Endothelial cell of umbilical vein (primary cell): ENCODE measurements around the gene KCNH6. TPM values are rescaled to one million over a fixed set of nuclear protein-coding genes. Genes with fewer than 3 reads are reported as not detected.

Experiments used
- BruUV-seq: library from RNA; stranded (reverse); fragments of 400-500 nt; replicated peaks from 2 replicates; lab custom pipeline; 2021; lab: Mats Ljungman, UMichigan
- CTCF ChIA-PET: fragments of 300-600, 350-600 bp; sonication (Branson Sonifier 250); formaldehyde crosslinking; loops from one replicate; lab custom pipeline; 2021; ENCODE audit warnings: antibody characterized with exemption, inconsistent platforms; lab: Charles Lee
- POLR2A ChIA-PET: fragments of 300-600, 350-600 bp; sonication (Branson Sonifier 250); formaldehyde crosslinking; loops from one replicate; lab custom pipeline; 2021; ENCODE audit warnings: antibody characterized with exemption, inconsistent platforms; lab: Charles Lee
- DNase-seq: peaks from one replicate; pipeline ENCODE4 v3.0.0-alpha.2; 2011; ENCODE audit warnings: low read depth, low spot score
- FAIRE-seq: peaks from 2 replicates; lab custom pipeline; 2011; peaks lifted over from hg19 to GRCh38; lab: Jason Lieb, UNC
- H2AFZ ChIP-seq: 2 replicates; pipeline ENCODE4 v1.6.0; 2012; ENCODE audit warnings: low read depth, low read length, control low read depth, inconsistent platforms
- H3K27ac ChIP-seq: 2 replicates; pipeline ENCODE4 v1.5.1; 2011; ENCODE audit warnings: low read depth, mild to moderate bottlenecking, control low read depth, low read length, moderate library complexity; ENCODE audit not compliant: insufficient read depth
- H3K27me3 ChIP-seq, 2 experiments: 2 replicates each; pipeline versions ENCODE4 v1.6.0 to v1.6.1; 2011; ENCODE audit warnings: low read length in 2 of 2, mixed read lengths in 1 of 2; ENCODE audit not compliant: control insufficient read depth in 2 of 2, insufficient read depth in 2 of 2
- H3K36me3 ChIP-seq, 2 experiments: 2 replicates in 1 of 2; 3 replicates in 1 of 2; pipeline ENCODE4 v1.5.1; 2011; ENCODE audit warnings: low read length in 2 of 2, mild to moderate bottlenecking in 1 of 2, moderate library complexity in 1 of 2; ENCODE audit not compliant: control insufficient read depth in 2 of 2, insufficient read depth in 2 of 2; ENCODE audit errors: extremely low read depth in 1 of 2
- H3K4me1 ChIP-seq: 3 replicates; pipeline ENCODE4 v1.5.1; 2011; ENCODE audit warnings: mild to moderate bottlenecking, low read length; ENCODE audit not compliant: control insufficient read depth, insufficient read depth; ENCODE audit errors: extremely low read depth
- H3K4me2 ChIP-seq: 2 replicates; pipeline ENCODE4 v1.6.1; 2011; ENCODE audit warnings: low read length, control low read depth, mixed read lengths; ENCODE audit not compliant: insufficient read depth
- H3K4me3 ChIP-seq, 3 experiments: fragments of 200-600 bp in 1 of 3; sonication (generic), shearing (Covaris generic) in 1 of 3; replicated peaks in 1 of 3; 2 replicates each; pipeline ENCODE4 v1.5.1; 2011 to 2016; ENCODE audit warnings: control low read depth in 3 of 3, low read length in 3 of 3, mild to moderate bottlenecking in 2 of 3, inconsistent platforms in 1 of 3, low read depth in 1 of 3, moderate library complexity in 1 of 3; ENCODE audit not compliant: insufficient read depth in 1 of 3
- H3K79me2 ChIP-seq: 2 replicates; pipeline ENCODE4 v1.6.0; 2012; ENCODE audit warnings: low read length, inconsistent platforms; ENCODE audit not compliant: control insufficient read depth, insufficient read depth
- H3K9ac ChIP-seq: replicated peaks from 2 replicates; pipeline ENCODE3; 2011; ENCODE audit warnings: low read length, control low read depth; ENCODE audit not compliant: insufficient read depth; ENCODE audit errors: extremely low read depth
- H3K9me1 ChIP-seq: replicated peaks from 3 replicates; pipeline ENCODE4 v1.6.0; 2011; ENCODE audit warnings: mild to moderate bottlenecking, low read length; ENCODE audit not compliant: control insufficient read depth, insufficient read depth; ENCODE audit errors: extremely low read depth
- H3K9me3 ChIP-seq: replicated peaks from 2 replicates; pipeline ENCODE4 v1.5.1; 2012; ENCODE audit warnings: low read length, inconsistent platforms; ENCODE audit not compliant: control insufficient read depth, insufficient read depth
- H4K20me1 ChIP-seq: replicated peaks from 2 replicates; pipeline ENCODE3; 2011; ENCODE audit warnings: mild to moderate bottlenecking, low read length; ENCODE audit not compliant: control insufficient read depth, insufficient read depth; ENCODE audit errors: extremely low read depth
- EZH2 ChIP-seq: IDR thresholded peaks from 2 replicates; pipeline ENCODE4 v1.6.1; 2012; ENCODE audit warnings: borderline replicate concordance, low read depth, mild to moderate bottlenecking, moderate library complexity, low read length, inconsistent platforms; ENCODE audit not compliant: severe bottlenecking
- MYC ChIP-seq: IDR thresholded peaks from one replicate; pipeline ENCODE4 v1.6.1; 2011; ENCODE audit warnings: mild to moderate bottlenecking, low read depth, low read length
- dilution Hi-C: fragments of 300-500 bp; cut with MboI; formaldehyde crosslinking; loops from one replicate; pipeline ENCODE4 v1.15.0; 2019; ENCODE audit warnings: low sequenced_read_pairs; ENCODE audit not compliant: extremely low pct_ligation_motif_present
- intact Hi-C: fragments of 100-400 bp; cut with micrococcal nuclease; formaldehyde crosslinking; loops from one replicate; pipeline ENCODE4 v1.10.0; 2022
- polyA plus RNA-seq, 4 experiments: library from polyadenylated mRNA; depleted of rRNA in 3 of 4; stranded (reverse) in 3 of 4; unstranded in 1 of 4; fragments of >200 nt; gene quantifications; 2 replicates each; pipeline versions ENCODE4 v1.2.1 to v1.2.3, GENCODE V29; 2011 to 2012; ENCODE audit warnings: missing spikeins in 1 of 4
- total RNA-seq: library from RNA; stranded (reverse); gene quantifications from 2 replicates; pipeline ENCODE4 v1.2.3, GENCODE V29; 2021
- TF ChIP-seq, protein P1 (sequence below), 2 donors: IDR thresholded peaks; 1 replicate in 1 of 2; 2 replicates in 1 of 2; pipeline ENCODE4 v1.5.1; 2011; ENCODE audit warnings: low read length in 2 of 2, mild to moderate bottlenecking in 2 of 2, moderate library complexity in 2 of 2, control low read depth in 1 of 2, inconsistent platforms in 1 of 2, low read depth in 1 of 2; ENCODE audit not compliant: insufficient read depth in 1 of 2; ENCODE audit errors: extremely low read depth in 1 of 2
- TF ChIP-seq, protein P2 (sequence below): IDR thresholded peaks from 2 replicates; pipeline ENCODE4 v1.6.1; 2011; ENCODE audit not compliant: insufficient read depth, insufficient read length

KCNH6 gene
- total and polyA plus RNA-seq, 2 donors (not counting 3 experiments of a cell fraction or from before 2014, with no cell fraction given), result 0.07 TPM; not detected in 1

GRCh38 chr17:63568563-63568962 is 45.4 kb downstream of the KCNH6 start:
- Histone ChIP-seq H3K4me3 (no peak overlapping the region), H3K36me3 (no peaks in the 10 kb centered on the region), H3K9ac (no peak overlapping the region), H3K4me2 (no peak overlapping the region), H4K20me1 (peaks cover 2% of the 10 kb centered on the region), H3K79me2 (peaks cover 81% of the 10 kb centered on the region), H3K9me1 (no peaks in the 10 kb centered on the region), H3K4me1 (peaks cover 13% of the 10 kb centered on the region), H2AFZ (no peak overlapping the region), H3K27ac (no peak overlapping the region), H3K9me3 (no peaks in the 10 kb centered on the region), H3K27me3 (no peaks in the 10 kb centered on the region)
- TF ChIP-seq, protein P1, sequence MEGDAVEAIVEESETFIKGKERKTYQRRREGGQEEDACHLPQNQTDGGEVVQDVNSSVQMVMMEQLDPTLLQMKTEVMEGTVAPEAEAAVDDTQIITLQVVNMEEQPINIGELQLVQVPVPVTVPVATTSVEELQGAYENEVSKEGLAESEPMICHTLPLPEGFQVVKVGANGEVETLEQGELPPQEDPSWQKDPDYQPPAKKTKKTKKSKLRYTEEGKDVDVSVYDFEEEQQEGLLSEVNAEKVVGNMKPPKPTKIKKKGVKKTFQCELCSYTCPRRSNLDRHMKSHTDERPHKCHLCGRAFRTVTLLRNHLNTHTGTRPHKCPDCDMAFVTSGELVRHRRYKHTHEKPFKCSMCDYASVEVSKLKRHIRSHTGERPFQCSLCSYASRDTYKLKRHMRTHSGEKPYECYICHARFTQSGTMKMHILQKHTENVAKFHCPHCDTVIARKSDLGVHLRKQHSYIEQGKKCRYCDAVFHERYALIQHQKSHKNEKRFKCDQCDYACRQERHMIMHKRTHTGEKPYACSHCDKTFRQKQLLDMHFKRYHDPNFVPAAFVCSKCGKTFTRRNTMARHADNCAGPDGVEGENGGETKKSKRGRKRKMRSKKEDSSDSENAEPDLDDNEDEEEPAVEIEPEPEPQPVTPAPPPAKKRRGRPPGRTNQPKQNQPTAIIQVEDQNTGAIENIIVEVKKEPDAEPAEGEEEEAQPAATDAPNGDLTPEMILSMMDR (IDR thresholded peaks at IDR 0.05; ENCODE audit: extremely low read depth in 1 of 2, insufficient read depth in 1 of 2, low read depth in 1 of 2, low read length in 2 of 2), result no peak
- no peak for TF ChIP-seq EZH2
- TF ChIP-seq MYC, result no peak
- TF ChIP-seq, protein P2, sequence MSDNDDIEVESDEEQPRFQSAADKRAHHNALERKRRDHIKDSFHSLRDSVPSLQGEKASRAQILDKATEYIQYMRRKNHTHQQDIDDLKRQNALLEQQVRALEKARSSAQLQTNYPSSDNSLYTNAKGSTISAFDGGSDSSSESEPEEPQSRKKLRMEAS, result no peak
- FAIRE-seq, result no peak
- dilution Hi-C loops, result no loop called here
- no TSS peak for BruUV-seq
- intact Hi-C loops, result no loop called here
- no peak for DNase-seq
- CTCF ChIA-PET, result interaction anchor here (0.8 to 2.7 kb wide), 6 partner anchors 11 to 162 kb away, joined by 3 to 15 read pairs (median 6); no protein-coding TSS in a partner anchor
- POLR2A ChIA-PET, result no interaction called here
